ENCODE data around the gene ABCA2.
"Not testable (repeated sequence)": the region's sequence is repeated elsewhere in the genome, so short reads cannot be mapped to it uniquely, and the experiment has no call there.

ABCA2 gene

DNA sequence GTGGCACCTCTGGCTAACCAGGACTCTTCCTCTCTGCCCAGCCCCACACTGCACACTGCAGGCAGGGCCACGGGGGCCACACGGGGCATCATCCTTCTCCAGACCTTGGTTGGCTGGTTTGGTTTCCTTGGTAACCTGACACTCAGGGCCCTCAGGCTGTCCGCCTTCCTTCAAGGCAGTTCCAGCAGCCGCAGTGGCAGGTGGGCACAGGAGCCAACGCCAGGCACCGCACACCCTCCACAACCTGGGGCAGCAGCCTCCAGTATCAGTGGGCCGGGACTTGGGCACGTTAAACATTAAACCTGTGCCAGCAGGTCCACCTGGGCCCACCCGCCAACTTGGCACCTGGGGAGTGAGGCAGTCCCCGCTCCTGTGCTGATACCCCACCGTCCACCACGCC, 16.0 kb upstream of the ABCA2 start:
- no peak for DNase-seq

DNA sequence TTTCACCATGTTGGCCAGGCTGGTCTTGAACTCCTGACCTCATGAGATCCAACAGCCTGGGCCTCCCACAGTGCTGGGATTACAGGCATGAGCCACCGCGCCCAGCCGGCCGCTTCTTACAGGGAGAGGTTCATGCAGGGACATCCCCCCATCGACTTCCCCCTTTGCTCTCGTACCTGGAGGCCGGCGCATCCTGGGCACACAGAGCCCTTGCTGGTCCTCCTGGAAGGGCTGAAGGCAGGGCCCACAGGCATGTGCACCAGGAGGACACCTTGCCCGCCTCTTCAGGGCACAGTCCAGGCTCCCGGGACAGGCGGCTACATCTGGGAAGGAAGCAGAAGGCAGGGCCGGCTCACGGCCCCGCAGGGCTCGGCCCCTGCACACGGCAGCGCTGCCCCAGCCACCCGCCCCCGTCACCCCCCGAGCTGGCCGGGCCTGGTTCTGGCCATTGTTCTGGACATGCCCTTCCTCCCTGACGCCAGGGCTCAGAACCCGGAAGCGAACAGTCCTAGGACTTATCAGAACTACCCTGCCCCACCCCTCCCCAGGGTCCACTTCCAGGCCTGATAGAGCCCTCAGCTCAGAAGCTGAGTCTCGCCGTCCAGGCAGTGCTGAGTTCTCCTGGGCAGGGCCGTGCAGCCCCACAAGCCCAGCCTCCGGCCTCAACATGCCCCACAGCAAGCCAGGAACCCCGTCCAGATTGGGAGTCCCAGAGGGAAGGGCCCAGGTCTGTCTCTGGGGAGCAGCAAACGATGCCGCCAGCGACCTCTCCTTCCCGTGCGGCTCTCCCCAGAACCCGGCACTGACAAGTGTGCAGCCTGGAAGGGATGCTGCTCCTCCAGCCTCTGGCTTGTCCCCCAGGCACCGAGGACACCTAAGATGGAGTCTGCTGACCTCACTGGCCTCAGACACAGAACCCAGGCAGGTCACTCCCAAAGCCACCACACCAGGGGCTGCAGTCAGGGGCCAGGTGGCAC, 15.0 kb upstream of the ABCA2 start:
- DNase-seq = no peak

DNA sequence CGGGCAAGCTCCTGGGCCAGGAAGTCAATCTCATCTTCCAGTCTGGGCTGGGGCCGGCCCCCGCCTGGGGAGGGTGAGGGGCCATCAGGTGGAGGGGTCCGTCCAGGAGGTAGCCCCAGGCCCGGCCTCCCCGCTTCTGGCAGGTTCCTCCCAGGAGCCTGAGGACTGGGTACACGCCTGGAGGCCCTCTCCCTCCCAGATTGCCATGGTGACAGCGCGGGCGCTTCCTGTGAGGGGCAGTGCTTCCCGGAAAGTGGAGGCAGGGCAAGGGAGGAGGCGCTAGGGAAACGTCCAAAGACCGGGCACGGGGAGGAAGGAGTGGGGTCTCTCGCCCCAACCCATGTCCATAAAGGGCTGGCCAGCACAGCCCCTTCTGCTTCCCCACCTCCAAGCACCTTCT, 13.1 kb upstream of the ABCA2 start:
- no peak for DNase-seq

DNA sequence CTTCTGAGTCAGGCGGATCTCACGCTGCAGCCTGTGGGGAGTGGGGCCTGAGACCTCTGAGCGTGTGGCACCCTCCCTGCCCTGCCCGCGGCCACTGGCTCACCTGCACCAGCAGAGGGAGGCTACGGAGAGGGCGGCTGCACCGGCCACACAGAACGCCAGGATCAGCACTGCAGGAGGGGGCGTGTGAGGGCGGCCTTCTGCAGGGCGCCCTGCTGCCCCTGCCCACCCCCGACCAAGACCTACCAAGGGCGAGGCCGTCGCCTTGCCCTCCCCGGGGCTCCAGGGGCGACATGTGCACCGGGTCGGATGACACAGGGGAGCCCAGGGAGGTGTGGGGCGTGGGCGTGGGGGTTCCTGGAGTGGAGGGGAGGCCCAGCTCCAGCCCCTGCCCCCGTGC, 12.5 kb upstream of the ABCA2 start:
- DNase-seq = no peak

DNA sequence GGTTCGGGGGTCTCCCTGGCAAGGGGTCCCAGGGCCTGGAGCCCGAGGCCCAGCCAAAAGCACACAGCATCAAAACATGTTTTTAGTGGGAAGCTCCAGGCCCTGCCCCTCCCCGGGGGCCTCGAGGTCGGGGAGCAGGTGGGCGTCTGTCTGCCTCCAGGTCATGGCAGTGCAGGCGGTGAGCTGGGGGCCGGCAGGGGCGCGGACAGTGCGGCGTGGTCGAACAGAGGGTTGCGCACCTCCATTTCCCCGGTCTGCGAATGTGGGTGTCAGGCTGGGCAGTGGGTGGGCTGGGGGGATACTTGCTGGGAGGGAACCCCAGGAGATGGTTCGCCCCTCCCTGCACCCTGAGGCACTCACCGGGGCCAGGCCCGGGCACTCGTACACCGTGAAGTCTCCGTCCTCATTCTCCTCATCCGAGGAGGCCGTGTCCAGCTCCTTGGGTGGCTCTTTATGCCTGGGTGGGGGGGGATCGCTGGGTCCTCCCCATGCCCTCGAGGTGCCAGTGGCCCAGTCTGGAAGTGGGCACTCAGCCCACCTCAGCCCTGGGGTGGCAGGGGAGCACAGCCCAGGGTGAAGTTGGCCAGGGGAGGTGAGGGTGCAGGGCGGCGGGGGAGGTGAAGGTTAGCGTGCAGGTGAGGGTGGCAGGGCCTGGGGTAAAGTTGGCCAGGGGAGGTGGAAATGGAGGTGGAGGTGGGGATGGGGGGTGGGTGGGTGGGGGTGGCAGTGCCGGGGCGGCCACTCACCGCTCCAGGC, 11.8 kb upstream of the ABCA2 start:
- no peak for DNase-seq

DNA sequence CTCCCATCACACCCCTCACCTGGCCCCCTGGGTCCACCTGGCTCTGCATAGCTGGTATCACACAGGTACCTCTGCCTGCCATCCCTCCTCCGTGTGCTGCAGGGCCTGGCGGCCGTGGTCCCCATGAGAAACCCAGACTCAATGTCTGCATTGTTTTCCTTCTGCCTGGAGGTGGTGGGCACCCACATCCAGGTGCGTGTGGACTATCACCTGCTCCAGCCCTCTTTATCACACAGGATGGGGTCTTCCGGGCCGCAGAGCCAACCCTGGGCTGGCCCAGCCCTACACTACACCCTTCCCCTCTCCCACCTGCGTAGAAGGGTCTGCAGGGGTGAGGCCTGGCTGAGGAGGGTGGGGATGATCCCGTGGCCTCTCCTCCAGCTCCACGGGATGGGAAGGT, 10.9 kb upstream of the ABCA2 start:
- DNase-seq = no peak

DNA sequence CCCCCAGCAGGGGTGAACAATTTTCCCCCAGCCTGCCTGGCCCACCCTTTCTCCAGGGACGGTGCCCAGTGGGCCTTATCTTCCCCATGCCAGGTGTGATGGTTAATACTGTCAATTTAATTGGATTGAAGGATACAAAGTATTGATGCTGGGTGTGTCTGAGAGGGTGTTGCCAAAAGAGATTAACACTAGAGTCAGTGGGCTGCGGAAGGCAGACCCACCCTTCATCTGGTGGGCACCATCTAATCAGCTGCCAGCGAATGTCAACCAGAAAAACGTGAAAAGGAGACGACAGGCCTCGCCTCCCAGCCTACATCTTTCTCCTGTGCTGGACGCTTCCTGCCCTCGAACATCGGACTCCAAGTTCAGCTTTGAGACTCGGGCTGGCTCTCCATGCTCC, 9.4 kb upstream of the ABCA2 start:
- no peak for DNase-seq

DNA sequence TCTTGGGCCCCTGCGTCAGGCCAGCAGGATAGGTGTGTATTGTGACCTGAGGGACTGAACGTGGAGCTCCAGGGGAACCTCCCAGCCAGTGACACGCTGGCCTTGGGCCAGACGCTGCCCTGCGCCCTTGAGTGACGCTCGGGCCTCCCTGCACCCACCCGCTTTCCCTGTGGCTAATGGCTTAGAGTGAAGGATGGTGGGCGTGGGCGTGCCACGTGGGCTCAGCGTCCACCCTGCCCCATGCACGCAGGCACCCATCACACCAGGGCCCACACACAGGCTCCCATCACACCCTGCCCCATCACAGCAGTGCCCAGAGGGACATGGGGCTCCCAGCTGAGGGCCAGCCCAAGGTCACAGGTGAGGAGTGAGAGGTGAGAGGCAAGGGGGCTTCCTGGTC, 9.0 kb upstream of the ABCA2 start:
- DNase-seq = no peak

DNA sequence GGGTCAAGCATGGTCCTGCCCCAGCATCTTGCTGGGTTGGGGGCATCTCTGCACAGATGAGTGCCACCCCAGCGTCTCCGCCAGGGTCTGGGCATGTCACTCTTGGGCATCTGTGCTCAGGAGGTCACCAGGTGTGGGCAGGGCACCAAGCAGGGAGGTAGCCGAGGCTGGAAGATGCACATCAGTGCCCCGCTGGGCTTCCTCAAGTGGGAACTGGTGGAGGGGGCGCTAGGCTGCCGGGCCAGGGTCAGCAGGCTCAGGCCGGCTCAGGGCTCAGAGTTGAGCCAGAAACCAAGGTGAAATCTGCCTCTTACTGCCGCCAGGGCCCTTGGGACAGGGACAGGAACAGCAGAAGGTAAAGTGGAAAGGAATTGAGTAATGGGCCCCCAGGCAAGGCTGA, 7.9 kb upstream of the ABCA2 start:
- no peak for DNase-seq

DNA sequence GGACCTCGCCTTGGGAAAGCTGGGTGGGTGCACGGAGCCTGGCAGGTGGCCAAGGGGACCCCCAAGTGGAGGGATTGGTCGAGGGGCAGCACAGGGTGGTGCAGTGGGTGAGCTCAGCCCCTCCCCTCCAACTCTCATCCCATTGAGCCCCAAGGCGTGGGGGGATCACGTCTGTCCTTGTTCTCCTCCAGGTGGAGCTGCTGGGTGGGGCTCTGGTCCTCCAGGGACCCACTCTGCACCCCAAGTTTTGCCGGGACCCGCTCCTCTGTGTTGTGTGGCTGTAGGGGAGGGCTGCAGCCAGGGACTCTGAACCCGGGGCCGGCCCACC, 7.4 kb upstream of the ABCA2 start:
- DNase-seq = no peak

DNA sequence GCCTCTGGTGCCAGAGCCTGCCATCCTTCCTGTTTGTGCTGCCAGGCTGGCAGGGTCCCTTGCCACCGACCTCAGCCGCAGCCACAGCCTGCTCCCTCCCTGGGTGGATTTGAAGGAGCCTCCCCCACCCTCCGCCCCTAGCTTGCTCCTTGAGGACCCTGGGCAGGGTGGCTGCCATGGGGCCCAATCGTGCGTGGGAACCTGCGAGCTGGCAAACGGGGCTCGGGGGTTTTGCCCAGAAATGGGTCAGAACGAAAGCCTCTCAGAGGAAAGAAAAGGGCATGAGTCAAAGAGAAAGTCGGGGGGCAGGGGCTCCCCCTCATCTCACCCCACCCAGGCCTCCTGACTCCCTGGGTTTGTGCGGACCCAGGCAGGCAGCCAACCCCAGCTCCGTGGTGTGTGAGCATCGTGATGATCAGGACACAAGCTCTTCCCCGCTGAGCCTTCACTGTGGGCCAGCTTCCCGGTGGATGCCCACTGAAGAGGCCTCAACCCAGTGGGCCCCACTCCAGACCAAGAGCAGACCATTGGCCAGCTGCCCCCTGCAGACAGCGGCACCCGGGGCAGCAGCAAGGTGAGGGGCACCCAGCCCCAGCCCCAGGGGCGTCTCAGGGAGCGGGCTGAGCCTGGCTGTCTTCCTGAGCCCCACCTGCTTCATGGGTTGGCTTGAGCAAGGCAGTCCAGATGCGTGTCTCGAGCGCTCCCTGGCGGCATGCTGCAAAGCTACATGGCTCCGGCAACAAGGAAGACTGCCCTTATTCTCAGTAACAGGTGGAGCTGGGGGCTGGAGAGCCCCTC, 6.9 kb upstream of the ABCA2 start:
- DNase-seq = peak; percentile 94

DNA sequence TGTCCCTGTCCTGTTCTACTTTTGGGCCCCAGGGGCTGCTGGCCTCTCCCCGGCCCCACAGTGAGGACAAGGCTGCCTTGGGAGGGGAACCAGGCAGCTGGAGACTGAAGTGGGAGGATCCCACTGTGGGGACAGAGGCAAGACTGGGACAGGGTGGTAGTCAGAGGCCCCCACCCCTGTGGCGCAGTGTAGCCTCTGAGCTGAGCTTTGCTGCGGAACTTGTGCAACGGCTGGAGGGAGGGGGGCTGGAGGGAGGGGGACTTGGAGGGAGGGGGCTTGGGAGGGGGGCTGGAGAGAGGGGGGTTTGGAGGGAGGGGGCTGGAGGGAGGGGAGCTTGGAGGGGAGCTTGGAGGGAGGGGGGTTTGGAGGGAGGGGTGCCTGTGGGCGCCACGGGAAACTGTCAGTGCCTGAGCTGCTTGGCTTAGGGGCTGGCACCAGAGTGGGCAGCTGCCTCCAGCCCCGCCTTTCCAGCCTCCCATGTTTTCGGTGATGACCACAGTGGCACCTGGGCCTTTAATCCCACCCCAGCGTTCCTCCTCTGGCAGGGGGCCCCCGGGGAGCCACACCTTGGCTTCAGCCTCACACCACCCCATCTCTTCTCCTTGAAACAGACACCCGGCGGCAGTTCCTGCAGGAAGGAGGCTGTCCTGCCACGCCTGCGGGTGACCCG, 6.1 kb upstream of the ABCA2 start:
- no peak for DNase-seq

DNA sequence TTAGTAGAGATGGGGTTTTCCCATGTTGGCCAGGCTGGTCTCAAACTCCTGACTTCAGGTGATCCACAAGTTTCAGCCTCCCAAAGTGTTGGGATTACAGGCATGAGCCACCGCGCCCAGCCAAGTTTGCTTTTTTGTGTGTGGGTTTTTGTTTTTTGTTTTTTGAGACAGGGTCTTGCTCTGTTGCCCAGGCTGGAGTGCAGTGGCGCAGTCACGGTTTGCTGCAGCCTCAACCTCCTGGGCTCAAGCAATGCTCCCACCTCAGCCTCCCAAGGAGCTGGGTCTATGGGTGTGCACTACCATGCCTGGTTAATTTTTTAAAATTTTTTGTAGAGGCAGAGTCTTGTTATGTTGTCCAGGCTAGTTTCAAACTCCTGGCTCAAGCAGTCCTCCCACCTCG, 5.4 kb upstream of the ABCA2 start:
- DNase-seq = not testable (repeated sequence)

DNA sequence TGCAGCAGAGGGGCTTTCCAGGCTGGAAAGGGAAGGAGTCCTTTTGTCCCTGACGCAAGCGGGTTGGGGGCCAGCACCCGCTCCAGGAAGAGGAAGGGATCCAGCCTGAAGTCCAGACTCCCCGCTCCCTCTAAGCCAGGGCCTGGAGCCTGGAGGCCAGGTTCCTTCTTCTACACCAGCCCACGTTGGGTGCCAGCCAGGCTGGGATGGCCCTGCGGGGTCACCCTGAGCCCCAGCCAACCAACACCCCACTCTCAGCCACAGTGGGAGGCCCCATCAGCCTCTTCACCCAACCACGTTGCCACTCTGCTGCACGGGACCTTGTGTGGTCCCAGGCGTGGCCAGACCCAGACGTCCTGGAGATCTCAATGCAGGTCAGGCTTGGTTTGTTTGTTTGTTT, 4.8 kb upstream of the ABCA2 start:
- peak; percentile 76 for DNase-seq

DNA sequence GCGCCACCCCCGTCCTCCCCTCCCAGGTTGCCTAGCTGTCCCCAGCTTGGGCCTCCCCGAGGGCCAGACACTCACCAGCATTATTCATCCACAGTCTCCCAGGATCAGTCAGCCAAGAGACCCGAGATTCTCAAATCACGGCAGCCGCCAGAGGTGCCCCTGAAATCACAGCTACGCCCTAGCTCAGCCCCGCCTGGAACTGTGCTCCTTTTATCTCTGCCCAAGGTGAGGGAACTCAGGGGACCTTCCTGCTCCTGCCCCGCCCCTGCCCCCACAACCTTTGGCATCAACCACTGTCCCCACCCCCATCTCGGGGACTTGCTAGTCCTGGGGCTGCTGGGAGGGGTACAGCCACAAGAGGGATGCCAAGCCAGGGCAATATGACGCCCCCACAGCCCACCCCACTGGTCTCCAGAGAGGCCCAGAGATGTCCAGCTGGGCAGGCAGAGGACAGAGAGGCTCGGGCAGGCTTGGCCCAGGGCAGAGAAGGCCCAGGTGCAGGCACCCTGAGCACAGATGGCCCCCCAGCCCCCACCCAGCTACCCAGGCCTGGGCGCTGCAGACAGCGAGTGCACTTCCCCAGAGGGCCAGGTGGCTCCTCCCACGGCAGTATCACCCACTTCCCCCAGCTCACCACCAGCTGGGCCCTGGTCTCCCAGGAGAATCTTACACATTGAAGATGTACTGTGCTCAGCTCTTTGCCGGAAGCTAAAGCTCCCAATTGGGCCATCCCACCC, 4.0 kb upstream of the ABCA2 start, which contains the start of gene FUT7:
TSS of gene FUT7 (minus strand) at position 185 of the 737 bp plus-strand sequence. CDS start at position 88, 97 bp downstream.
- DNase-seq = peak; percentile 79

DNA sequence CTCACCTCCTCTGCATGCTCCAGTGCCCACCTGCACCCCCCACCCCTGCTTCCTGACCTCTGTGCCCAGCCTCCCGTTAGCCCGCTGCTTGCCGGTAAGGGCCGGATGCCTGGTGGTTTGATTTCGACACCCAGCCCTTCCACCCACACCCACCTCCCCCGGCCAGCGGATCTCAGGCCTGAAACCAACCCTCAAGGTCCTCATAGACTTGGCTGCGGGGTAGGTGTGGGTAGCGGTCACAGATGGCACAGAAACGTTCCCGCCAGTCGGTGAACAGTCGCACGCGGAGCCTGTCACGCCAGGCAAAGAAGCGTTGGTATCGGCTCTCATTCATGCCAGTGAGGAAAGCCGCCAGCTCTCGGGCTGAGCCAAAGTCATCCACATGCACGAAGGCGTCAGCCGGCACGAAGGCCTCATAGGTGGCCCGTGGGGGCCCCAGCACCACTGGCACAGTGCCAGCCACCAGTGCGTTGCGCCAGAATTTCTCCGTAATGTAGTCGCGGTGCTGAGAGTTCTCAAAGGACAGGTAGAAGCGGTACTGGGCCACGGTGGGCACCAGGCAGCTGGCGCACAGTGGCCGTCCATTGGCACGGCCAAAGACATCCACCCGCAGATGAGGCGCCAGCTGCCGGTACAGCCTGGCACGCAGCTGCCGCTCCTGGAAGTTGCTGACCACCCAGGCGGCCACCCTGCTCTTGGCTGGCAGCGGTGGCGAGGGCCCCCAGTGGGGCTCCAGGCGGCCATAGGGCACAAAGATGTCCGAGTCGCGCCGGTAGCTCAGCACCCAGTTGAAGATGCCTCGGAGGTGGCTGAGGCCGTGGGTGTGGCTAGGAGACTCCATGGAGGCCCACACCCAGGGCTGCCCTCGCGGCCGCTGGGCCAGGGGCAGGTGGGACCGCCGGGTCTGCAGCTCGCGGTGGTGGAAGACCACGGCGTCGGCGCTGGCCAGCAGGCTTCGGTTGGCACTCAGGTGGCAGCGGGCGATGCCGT, 2.8 kb upstream of the ABCA2 start:
- DNase-seq = peak; percentile 84

DNA sequence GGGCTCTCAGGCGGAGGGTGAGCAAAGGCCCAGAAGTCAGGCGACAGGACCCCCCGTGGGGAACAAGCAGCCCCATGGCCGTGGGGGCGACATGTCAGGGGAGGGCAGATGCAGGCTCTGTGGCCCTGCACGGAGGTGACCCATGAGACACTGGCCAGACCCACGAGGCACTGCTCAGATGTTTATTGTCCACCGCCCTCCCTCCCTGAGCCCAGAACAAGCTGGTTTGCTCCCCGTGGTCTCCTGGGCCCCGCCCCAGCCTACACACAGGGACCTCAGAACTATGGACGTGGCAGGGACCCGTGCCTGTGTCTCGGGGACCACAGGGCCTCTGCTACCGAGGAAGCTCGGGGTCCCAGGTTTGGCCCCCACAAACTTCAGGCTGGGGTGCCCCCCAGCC, 2.0 kb upstream of the ABCA2 start:
- no peak for DNase-seq

DNA sequence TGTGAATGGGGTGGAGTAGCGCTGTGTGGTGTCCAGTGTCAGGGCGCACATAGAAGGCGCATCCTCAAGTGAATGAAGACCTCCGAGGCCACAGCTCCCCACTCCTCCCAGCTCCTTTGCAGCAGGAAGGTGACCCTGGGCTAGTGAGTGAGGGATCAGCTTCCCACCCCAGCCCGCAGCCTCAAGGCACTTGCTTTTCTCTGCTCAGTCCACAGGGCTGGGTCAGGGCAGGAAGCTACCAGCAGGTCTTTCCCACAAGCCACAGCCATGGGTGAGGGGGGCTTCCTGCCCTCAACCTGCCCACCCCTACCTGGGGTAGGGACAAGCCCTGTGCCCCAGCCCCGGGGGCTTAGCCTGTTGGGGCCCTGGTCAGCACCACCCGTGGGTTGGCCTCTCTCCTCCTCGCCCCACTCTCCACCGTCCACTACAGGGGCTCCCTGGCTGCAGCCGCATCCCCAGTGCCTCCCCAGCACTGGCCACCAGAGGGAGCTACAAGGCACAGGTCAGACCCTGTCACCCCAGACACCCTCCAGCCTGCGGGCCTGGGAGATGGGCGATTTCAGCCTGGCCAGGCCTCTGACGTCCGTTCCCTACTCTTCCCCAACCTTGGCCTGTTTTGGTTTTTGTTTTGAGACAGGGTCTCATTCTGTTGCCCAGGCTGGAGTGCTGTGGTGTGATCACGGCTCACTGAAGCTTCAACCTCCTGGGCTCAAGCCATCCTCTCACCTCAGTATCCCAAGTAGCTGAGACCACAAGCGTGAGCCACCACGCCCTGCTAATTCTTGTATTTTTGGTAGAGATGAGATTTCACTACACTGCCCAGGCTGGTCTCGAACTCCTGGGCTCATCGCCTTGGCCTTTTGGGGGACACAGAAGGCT, 1.3 kb upstream of the ABCA2 start:
- peak; percentile 90 for DNase-seq

DNA sequence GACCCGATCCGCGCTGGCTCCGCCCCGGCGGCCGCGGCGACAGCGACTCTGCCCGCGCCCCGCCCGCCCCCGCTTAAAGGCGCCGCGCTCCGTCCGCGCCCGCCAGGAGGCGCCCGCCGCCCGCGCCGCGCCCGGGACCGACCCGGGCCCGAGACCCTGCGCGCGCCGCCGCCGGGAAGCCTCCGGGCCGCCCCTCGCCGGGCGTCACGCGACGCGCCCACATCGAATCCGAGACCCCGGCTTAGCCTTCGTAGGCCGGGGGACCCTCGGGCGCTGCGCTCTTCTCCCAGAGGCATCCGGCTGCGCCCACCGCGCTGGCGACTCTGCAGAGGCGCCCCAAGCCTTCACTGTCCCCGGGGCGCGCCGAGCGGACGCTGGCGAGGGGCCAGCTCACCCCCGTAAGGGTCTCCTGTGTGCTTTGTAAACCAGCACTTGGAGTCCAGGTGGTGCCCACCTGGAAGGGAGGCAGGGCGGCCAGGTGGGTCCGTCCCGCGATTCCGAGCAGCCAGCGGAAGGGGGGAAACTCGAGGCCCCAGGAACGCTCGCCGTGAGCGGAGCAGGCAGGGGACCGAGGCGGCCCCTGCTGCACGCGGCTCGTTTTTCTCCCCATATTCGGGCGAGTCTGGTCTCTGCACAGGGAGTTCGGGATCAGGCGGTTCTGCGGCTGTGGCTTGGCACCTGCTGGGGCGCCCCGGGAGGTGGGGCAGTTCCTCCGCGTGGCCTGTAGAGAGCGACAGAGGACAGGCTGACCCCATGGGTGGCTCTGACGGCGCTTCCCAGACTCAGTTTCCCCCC, 423 bp upstream of the ABCA2 start:
- peak; percentile 90 for DNase-seq

Data from activated effector memory CD4-positive, alpha-beta T cell treated with anti-CD3 and anti-CD28 coated beads, Interleukin-2, amount 50 U/mL, for 16 hours (primary cell).